NCI-H510A treated with DMSO at 0.1 percent for 48 hours (cell line): ENCODE measurements around the gene WDR45B.
"Not testable (repeated sequence)": the region's sequence is repeated elsewhere in the genome, so short reads cannot be mapped to it uniquely, and the experiment has no call there.

ENCODE experiments used
- DNase-seq: peaks from one replicate; lab custom pipeline; 2025; lab: John Stamatoyannopoulos, UW

The WDR45B gene

GRCh38 chr17:82582709-82583108 lies 65.5 kb downstream of the WDR45B start:
- no peak for DNase-seq

GRCh38 chr17:82582213-82582612 lies 66.0 kb downstream of the WDR45B start:
- DNase-seq = no peak

- not testable (repeated sequence) for DNase-seq
Measured at GRCh38 chr17:82579969-82580368, 68.3 kb downstream of the WDR45B start.

- DNase-seq = no peak
Measured at GRCh38 chr17:82577300-82577699, 70.9 kb downstream of the WDR45B start.

GRCh38 chr17:82575581-82576221 lies 72.5 kb downstream of the WDR45B start:
- not testable (repeated sequence) for DNase-seq

GRCh38 chr17:82574041-82574440 lies 74.2 kb downstream of the WDR45B start:
- DNase-seq = no peak

GRCh38 chr17:82571855-82572254 lies 76.4 kb downstream of the WDR45B start:
- DNase-seq = no peak

- DNase-seq = no peak
Measured at GRCh38 chr17:82570277-82570676, 78.0 kb downstream of the WDR45B start.

GRCh38 chr17:82569621-82570020 lies 78.6 kb downstream of the WDR45B start:
- no peak for DNase-seq

GRCh38 chr17:82568997-82569393 lies 79.2 kb downstream of the WDR45B start:
- DNase-seq = no peak

GRCh38 chr17:82567286-82567685 lies 81.0 kb downstream of the WDR45B start:
- DNase-seq = no peak

GRCh38 chr17:82566129-82566960 lies 81.9 kb downstream of the WDR45B start:
- no peak for DNase-seq

GRCh38 chr17:82565551-82565950 lies 82.7 kb downstream of the WDR45B start:
- no peak for DNase-seq
